H1 (cell line): ENCODE data around the gene DPYD.

ENCODE experiments used
- CEBPB ChIP-seq: IDR thresholded peaks from 2 replicates; pipeline ENCODE4 v1.6.1; 2012; ENCODE audit warnings: low read depth, low read length
- CTCF ChIP-seq, 3 experiments: IDR thresholded peaks; 1 replicate in 2 of 3; 2 replicates in 1 of 3; pipeline versions ENCODE4 v1.5.1 to v1.6.1; 2011; ENCODE audit warnings: low read length in 3 of 3, mild to moderate bottlenecking in 3 of 3, inconsistent platforms in 2 of 3, low read depth in 1 of 3, moderate library complexity in 1 of 3; ENCODE audit not compliant: insufficient read depth in 1 of 3; ENCODE audit errors: control extremely low read depth in 1 of 3
- SIN3A ChIP-seq, 2 experiments: IDR thresholded peaks in 1 of 2; conservative IDR thresholded peaks in 1 of 2; 2 replicates each; pipeline ENCODE4 v1.6.1; 2011 to 2012; ENCODE audit warnings: low read length in 2 of 2, improper control_type of control experiment in 1 of 2, low read depth in 1 of 2, mild to moderate bottlenecking in 1 of 2
- TAF1 ChIP-seq: IDR thresholded peaks from 2 replicates; pipeline ENCODE4 v1.6.1; 2011; ENCODE audit warnings: mild to moderate bottlenecking, low read depth, low read length
- YY1 ChIP-seq: IDR thresholded peaks from 2 replicates; pipeline ENCODE4 v1.6.1; 2011; ENCODE audit warnings: low read depth, mild to moderate bottlenecking, low read length

GRCh38 chr1:97364086-97364485 lies 556.7 kb downstream of the DPYD start:
- TF ChIP-seq CTCF (IDR thresholded peaks at IDR 0.05; ENCODE audit: control extremely low read depth in 1 of 3, insufficient read depth in 1 of 3, low read depth in 1 of 3, low read length in 3 of 3) (no peak), YY1 (no peak), TAF1 (no peak), SIN3A (conservative IDR thresholded peaks at IDR 0.05 in 1 of 2, IDR thresholded peaks at IDR 0.05 in 1 of 2; ENCODE audit: low read depth in 1 of 2, low read length in 2 of 2) (no peak), CEBPB (no peak)
